GM19351 (cell line): ENCODE results near the gene CDYL2.

Experiments used
- ATAC-seq: cut with Tn5 transposase; IDR thresholded peaks from one replicate; pipeline ENCODE4 v1.9.1; 2021; ENCODE audit warnings: mild to moderate bottlenecking, moderate library complexity; ENCODE audit not compliant: unreplicated experiment

CDYL2 gene

GRCh38 chr16:80711406-80711805, 93.0 kb downstream of the CDYL2 start:
- ATAC-seq, result no peak

- peak; percentile 88 for ATAC-seq
Observed at GRCh38 chr16:80710918-80711317, 93.5 kb downstream of the CDYL2 start.

- ATAC-seq, result no peak
Observed at GRCh38 chr16:80708823-80709222, 95.6 kb downstream of the CDYL2 start.

- ATAC-seq, result no peak
Observed at GRCh38 chr16:80707686-80708085, 96.7 kb downstream of the CDYL2 start.

- no peak for ATAC-seq
Observed at GRCh38 chr16:80705596-80705995, 98.8 kb downstream of the CDYL2 start.

DNA sequence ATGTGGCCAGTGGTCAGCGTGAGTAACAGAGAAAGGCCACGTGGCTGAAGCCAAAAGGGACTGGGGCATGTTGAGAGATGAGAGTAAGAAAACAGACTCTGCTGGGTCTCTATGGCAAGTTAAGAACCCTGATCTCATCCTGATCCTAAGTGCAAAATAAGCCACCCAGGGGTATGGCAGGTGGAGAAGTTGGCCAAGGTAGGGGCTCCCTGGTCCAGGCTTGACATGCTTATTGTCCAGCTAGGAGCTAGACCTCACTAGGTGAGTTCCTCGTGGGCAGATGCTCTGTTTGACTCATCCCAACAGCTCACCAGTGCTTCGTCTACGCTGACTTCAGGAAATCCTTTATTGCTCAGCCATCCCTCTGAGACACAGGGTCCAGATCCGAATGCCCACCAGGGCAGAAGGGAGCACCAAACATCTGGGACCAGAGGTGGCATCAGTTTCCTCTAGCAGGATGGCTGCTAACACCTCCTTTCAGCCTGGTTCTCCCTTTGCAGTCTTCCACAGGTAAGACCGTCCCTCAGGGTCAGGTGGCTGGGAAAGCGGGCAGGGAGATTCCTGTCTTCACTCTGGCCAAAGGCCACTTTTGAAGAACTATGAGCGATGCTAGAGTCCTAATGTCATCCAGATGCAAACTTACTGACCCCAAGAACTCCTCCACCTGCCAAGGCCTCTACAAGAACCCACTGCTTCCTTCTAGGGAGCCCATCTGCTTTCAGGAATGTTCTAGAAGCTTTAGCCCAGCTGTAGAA, 99.5 kb downstream of the CDYL2 start:
- no peak for ATAC-seq

GRCh38 chr16:80703131-80704071, 101.0 kb downstream of the CDYL2 start:
- ATAC-seq, result no peak

- no peak for ATAC-seq
Observed at GRCh38 chr16:80702696-80703095, 101.7 kb downstream of the CDYL2 start.

GRCh38 chr16:80700558-80700957, 103.8 kb downstream of the CDYL2 start:
- ATAC-seq, result no peak

DNA sequence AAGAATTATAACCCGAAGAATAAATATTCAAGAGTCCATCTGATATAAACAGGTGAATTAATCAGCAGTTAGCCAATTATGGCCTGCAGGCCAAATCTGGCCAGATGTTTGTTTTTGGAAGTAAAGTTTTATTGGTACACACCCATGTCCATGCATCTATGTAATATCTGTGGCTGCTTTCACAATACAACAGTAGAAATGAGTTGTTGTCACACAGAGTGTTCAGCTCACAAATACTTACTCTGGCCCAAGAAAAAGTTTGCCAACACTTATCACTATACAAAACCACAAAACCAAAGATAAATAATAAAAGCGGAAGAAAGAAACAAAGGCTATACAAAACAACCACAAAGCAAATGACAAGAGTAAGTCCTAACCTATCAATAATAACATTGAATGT, 109.4 kb downstream of the CDYL2 start:
- peak; percentile 62 for ATAC-seq

- ATAC-seq, result no peak
Observed at GRCh38 chr16:80693553-80693952, 110.8 kb downstream of the CDYL2 start.

- ATAC-seq, result no peak
Observed at GRCh38 chr16:80692270-80692669, 112.1 kb downstream of the CDYL2 start.

DNA sequence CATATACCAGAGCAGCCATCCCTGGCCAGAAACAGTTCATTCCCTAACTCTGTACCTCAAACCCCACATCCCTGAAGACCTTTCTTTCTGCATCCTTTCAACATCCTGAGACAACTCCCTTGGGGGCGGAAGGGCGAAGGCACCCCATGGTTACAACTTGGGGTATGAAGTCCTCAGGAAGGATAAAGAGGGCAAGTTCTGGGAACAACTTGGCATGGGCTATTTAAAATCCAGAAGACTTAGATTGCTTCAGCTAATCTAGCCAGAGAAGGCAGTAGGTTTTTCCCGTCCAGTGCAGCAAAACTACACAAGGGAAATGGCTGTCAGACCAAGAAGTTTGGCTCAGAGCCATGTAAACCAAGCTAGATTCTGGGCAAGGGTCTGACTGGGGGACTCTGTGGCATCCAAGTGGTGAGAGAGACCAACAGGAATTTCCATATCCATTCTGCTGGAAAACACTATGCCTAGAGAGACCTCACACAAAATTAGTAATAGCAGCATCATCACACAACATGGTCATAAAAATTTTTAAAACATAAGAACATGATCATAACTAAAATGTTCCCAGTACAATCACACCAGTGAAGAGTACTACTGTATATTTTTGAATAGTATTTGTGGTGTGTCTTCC, 113.2 kb downstream of the CDYL2 start:
- ATAC-seq, result no peak

DNA sequence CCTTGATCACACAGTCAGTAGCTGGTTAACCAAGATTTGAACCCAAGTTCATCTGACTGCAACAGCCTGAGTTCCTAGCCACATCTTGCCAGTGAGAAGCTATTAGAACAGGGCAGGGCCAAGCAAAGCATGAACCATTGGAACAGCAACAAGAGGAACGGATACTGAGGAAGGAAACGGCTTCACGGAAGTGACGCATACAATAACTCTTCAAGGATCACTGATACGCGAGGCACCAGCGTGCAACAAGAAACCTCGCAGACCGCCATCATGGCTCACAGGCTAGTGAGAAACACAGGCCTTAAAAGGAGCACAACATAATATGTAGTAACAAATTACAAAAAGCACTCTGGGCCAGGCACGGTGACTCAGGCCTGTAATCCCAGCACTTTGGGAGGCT, 114.9 kb downstream of the CDYL2 start:
- no peak for ATAC-seq

GRCh38 chr16:80687606-80688005, 116.8 kb downstream of the CDYL2 start:
- ATAC-seq, result no peak

DNA sequence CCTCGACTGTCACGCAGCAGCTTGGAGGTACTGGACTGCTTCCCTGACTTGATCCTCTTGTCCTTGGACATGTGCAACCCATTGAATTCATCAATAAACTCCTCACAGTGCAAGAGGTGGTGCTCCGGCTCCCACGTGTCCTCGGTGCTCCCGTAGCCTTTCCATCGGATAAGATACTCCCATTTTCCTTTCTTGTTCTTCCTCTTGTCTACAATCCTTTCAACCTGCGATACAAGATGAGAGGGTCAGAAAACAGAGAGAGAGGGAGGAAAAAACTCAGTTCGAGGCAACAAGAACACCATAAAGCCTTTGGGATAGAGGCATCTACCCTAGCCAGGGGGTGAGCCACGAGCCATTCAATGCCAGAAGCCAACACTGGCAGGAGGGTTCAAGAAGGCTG, 119.5 kb downstream of the CDYL2 start:
- ATAC-seq, result no peak

- ATAC-seq, result no peak
Observed at GRCh38 chr16:80684136-80684765, 120.1 kb downstream of the CDYL2 start.

DNA sequence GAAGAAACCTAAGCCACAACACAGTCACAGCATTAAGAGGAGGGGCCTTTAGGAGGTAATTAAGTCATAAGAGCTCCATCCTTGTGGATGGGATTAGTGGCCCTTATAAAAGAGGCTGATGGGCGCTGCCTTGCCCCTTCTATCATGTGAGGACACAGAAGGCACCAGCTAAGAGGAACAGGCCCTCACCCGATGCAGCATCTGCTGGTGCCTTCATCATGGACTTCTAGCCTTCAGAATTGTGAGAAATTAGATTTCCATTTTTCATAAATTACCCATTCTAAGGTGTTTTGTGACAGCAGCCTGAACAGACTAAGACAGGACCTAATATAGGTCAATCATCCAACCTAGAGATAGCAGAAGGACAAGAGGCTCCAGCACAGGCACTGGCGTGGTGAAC, 120.8 kb downstream of the CDYL2 start:
- ATAC-seq, result no peak

- ATAC-seq, result no peak
Observed at GRCh38 chr16:80682421-80683070, 121.9 kb downstream of the CDYL2 start.

GRCh38 chr16:80681436-80681835, 123.0 kb downstream of the CDYL2 start:
- no peak for ATAC-seq

DNA sequence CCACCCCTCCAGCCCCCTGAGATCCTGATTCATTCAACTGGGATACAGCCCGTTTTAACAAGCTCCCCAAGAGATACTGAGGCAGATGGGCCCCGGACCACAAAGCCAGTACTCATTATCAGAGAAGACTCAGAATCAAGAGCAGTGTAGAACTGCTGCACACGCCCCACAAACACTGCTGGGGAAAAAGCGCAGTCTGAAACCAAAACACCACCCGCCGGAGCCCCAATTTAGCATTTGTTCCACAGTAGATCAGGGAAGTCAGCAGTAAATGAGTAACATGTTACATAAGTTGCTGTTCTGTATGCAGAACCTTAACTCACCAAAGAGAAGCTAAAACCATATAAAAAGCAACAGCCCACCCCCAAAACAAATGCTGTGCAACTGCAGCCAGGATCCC, 123.6 kb downstream of the CDYL2 start:
- ATAC-seq, result no peak
